Gastrocnemius medialis (tissue), 4 donors: Measurements from ENCODE around the gene SSR2.

Experiments used
- POLR2A ChIP-seq, 2 donors: fragments of 450-650 bp; IDR thresholded peaks; one replicate each; pipeline ENCODE4 v1.6.1; 2017; ENCODE audit warnings: antibody characterized with exemption in 2 of 2, mild to moderate bottlenecking in 2 of 2, moderate library complexity in 2 of 2
- TF ChIP-seq, protein P1 (sequence below), 5 experiments: fragments of 450-650 bp in 3 of 5; fragments of 200-600 bp in 2 of 5; sonication (generic) in 2 of 5; IDR thresholded peaks in 4 of 5; conservative IDR thresholded peaks in 1 of 5; 1 replicate in 4 of 5; 2 replicates in 1 of 5; pipeline ENCODE4 v1.5.1; 2016 to 2019; ENCODE audit warnings: antibody characterized with exemption in 5 of 5, mild to moderate bottlenecking in 3 of 5, moderate library complexity in 3 of 5

DNA sequence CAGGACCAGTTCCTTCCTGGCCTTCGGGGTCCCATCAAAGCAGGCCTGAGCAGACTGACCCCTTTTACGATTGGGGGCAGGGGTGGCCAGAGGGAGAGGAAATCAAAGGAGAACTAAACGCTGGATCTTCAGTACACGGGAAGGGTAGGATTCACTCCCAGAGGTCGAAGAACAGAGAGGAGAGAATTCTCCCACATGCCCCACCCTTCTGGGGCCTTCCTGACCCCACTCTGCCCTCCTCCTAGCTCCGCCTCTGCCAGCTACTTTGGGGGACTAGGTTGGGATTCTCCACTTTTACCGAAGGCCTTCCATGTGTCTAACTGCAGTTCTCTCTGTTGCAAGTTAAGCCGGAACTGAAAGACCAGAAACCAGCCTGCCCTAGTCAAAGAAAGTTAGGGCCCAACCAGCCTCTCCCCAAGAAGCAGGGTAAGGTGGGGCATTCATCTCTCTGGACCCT is 41.8 kb downstream of the SSR2 start:
- TF ChIP-seq POLR2A (IDR thresholded peaks at IDR 0.05): no peak
- TF ChIP-seq, protein P1, sequence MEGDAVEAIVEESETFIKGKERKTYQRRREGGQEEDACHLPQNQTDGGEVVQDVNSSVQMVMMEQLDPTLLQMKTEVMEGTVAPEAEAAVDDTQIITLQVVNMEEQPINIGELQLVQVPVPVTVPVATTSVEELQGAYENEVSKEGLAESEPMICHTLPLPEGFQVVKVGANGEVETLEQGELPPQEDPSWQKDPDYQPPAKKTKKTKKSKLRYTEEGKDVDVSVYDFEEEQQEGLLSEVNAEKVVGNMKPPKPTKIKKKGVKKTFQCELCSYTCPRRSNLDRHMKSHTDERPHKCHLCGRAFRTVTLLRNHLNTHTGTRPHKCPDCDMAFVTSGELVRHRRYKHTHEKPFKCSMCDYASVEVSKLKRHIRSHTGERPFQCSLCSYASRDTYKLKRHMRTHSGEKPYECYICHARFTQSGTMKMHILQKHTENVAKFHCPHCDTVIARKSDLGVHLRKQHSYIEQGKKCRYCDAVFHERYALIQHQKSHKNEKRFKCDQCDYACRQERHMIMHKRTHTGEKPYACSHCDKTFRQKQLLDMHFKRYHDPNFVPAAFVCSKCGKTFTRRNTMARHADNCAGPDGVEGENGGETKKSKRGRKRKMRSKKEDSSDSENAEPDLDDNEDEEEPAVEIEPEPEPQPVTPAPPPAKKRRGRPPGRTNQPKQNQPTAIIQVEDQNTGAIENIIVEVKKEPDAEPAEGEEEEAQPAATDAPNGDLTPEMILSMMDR (IDR thresholded peaks at IDR 0.05 in 4 of 5, conservative IDR thresholded peaks at IDR 0.05 in 1 of 5): no peak
